ENCODE results near the gene KIF26B.

- TF ChIP-seq POLR2A (IDR thresholded peaks at IDR 0.05; ENCODE audit: extremely low read depth, insufficient read length) (no peak), CTCF (IDR thresholded peaks at IDR 0.05; ENCODE audit: low read depth, low read length) (no peak), MYC (IDR thresholded peaks at IDR 0.05; ENCODE audit: low read depth, low read length) (no peak)
Observed at GRCh38 chr1:245750261-245750660, 595.5 kb downstream of the KIF26B start.

Data from NB4 (cell line).